Activated T-helper 1 cell treated with anti-CD3 and anti-CD28 coated beads, Interleukin-2, amount 50 U/mL, for 16 hours (primary cell): ENCODE measurements around the gene PPP2R1A.
"Not testable (repeated sequence)": the region's sequence is repeated elsewhere in the genome, so short reads cannot be mapped to it uniquely, and the experiment has no call there.

Experiments used
- DNase-seq, 2 donors: peaks; one replicate each; pipeline ENCODE4 v3.0.0-alpha.2; 2020; ENCODE audit warnings: low read depth in 1 of 2, low spot score in 1 of 2

Gene PPP2R1A

DNA sequence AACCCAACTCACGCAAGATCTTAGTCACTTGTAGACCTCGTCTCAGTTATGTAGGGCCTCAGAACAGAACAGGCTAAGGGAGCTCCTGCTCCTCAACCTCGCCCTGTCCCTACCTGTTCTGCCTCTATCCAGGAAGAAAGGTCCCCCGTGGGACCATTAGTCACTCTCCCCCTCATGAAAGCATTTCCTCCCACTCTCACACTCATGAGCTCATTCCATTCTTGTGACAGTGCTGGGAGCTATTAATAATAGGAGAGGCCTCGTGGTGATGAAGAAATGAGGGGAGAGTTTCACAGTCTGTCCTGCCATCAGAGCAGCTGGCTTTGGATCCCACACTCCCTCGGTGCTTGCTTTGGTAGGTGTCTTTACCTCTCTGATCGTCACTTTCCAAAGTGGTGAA, 10.2 kb downstream of the PPP2R1A start:
- no peak for DNase-seq

GRCh38 chr19:52200755-52201391, 11.0 kb downstream of the PPP2R1A start:
- DNase-seq = not testable (repeated sequence)

GRCh38 chr19:52206481-52206880, 16.6 kb downstream of the PPP2R1A start:
- no peak for DNase-seq

GRCh38 chr19:52211203-52211602, 21.4 kb downstream of the PPP2R1A start:
- no peak for DNase-seq

DNA sequence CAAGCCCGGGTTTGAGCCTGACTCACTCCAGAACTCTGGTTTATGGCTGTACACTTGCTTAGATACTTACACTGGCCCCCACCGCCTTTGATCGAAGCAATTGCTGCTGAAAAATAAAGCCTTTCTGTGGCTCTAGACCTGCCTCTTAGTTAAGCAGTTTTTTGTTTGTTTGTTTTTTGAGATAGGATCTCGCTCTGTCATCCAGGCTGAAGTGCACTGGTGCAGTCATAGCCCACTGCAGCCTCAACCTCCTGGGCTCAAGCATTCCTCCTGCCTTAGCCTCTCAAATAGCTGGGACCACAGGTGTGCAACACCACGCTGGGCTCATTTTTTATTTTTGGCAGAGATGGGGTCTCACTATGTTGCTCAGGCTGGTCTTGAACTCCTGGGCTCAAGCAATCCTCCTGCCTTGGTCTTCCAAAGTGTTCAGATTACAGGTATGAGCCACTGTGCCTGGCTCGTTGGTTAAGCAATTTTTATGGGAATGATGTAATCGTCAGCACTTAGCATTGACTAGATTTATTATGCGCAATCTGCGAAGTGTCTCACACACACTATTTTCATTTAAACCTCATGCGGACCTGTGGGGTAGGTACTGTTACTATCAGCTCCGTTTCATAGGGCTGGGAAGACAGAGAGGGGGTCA, 22.2 kb downstream of the PPP2R1A start:
- no peak for DNase-seq

DNA sequence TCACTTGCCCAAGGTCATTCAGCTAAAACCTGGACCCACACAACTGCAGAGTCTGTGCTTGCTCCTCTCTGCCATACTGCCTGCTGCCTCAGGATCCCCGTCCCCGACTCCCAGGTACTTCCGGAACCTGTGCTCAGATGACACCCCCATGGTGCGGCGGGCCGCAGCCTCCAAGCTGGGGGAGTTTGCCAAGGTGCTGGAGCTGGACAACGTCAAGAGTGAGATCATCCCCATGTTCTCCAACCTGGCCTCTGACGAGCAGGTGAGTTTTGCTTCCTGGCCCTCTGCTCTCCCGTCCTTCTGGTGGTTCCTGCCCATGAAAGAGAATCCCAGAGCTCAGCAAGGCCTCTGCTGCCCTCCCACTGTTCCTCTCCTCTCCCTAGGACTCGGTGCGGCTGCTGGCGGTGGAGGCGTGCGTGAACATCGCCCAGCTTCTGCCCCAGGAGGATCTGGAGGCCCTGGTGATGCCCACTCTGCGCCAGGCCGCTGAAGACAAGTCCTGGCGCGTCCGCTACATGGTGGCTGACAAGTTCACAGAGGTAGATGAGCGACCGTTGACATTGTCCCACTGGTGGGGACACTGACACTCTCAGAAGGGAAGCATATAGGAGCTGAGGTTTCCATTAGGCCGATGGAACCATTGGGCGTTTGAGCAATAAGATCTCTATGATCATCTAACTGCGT, 22.9 kb downstream of the PPP2R1A start:
- no peak for DNase-seq

DNA sequence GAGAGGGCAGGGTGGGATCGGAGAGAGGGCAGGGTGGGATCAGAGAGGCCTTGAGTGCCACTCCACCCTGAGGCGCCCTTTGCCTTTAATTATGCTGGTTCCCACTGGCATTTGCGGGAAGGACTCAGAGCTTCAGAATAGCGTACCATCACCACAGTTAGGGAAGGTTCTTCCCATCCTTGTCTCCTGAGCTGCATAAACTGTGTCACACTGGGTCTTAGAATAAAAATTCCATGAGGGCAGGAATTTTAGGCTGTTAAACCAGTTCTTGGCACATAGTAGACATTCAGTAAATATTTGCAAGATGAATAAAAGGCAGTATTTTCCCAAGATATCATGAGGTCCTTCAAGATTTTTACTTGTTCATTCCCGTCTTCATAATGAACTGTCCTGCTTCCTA, 24.4 kb downstream of the PPP2R1A start:
- no peak for DNase-seq

DNA sequence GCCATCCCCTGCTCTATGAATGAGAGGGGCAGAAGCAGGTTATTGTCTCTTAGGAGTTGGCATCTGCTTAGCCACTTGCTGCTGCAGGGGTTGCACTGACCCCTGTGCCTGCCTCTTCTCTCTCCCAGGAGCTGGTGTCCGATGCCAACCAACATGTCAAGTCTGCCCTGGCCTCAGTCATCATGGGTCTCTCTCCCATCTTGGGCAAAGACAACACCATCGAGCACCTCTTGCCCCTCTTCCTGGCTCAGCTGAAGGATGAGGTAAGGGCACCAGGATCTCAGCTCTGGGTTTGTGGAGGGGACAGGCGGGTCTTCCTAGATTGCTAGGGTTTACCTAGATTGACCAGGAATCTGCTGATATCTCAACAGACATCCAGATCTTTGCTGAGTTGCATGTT, 26.5 kb downstream of the PPP2R1A start:
- DNase-seq = no peak

DNA sequence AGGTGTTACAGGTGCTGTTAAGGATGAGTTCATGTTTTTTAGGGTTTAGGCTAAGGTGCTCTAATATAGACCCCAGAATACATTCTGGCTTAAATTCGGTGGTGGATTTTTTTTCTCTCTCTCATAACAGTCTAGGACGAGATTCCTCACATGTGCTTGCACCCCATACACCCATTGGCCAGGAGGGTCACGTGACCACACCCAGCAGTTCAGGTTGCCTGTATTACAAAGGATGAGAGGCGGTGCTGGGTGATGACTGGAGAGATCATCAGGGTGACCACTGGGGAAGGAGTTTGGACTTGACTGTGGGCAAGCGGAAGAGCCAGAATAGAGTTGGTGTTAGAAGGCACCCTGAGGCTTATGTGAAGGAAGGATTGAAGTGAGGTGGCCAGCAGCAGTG, 27.7 kb downstream of the PPP2R1A start:
- no peak for DNase-seq

DNA sequence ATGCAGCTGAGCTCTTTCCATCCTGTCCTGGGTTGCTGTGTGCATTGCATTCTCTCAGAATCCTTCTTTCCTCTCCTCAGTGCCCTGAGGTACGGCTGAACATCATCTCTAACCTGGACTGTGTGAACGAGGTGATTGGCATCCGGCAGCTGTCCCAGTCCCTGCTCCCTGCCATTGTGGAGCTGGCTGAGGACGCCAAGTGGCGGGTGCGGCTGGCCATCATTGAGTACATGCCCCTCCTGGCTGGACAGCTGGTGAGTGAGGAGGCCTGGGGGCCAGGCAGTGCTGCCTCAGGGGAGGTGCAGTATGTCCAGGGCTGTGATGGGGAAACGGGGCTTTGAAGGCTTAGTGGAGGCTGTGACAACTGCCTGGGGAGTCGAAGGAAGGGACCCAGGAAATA, 29.8 kb downstream of the PPP2R1A start:
- no peak for DNase-seq

DNA sequence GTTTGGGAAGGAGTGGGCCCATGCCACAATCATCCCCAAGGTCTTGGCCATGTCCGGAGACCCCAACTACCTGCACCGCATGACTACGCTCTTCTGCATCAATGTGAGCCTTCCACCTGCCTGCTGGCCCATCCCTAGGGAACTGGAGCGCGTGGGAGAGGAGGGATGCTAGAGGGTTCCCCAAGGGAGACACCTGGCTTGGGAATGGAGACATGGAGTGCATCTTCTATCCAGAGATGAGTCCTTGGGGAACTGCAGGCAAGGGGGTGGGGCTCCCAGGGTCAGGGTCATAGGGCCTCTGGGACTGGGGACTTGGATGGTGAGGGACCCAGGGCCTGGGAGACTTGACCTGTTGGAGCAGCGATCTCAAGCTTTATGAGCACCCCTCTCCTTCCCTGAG, 31.2 kb downstream of the PPP2R1A start:
- DNase-seq = no peak

- no peak for DNase-seq
Measured at GRCh38 chr19:52221831-52222375, 32.1 kb downstream of the PPP2R1A start.

- no peak for DNase-seq
Measured at GRCh38 chr19:52224211-52224610, 34.4 kb downstream of the PPP2R1A start.

GRCh38 chr19:52226652-52227051, 36.8 kb downstream of the PPP2R1A start:
- DNase-seq = no peak

GRCh38 chr19:52227196-52227940, 37.5 kb downstream of the PPP2R1A start:
- DNase-seq = no peak

DNA sequence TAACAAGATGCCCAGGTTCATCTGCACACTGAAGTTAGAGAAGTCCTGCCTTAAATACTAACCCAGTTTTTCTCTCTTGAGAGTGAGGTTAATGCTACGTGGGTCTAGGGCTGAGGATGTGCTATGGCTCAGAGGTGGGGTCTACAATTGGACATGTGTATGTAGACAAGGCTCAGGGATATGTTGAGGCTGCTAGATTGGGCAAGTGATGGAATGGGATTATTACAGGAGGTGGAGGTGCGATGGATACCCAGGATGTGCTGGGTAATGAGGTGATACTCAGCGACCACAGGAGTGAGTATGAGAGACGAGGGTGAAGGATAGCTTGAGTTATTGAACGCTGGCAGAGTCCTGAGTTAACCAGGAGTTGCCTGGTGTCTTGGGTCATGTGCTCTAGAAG, 38.1 kb downstream of the PPP2R1A start:
- no peak for DNase-seq

GRCh38 chr19:52229524-52229923, 39.7 kb downstream of the PPP2R1A start:
- DNase-seq = no peak

- no peak for DNase-seq
Measured at GRCh38 chr19:52230685-52231084, 40.8 kb downstream of the PPP2R1A start.

GRCh38 chr19:52231154-52231910, 41.5 kb downstream of the PPP2R1A start:
- DNase-seq = no peak

DNA sequence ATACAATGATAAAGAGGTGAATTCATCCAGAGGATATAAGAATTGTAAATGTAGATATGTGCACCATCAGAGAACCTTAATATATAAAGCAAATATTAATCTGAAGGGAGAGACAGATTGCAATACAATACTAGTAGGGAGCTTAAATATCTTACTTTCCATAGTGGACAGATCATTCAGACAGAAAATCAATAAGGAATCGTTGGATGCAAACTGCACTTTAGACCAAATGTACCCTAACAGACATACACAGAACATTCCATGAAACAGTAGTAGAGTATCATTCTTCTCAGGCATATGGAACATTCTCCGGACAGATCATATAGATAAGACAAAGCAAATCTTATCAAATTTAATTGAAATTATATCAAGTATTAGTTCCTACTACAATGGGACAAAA, 44.6 kb downstream of the PPP2R1A start:
- DNase-seq = no peak

- no peak for DNase-seq
Measured at GRCh38 chr19:52237197-52237596, 47.3 kb downstream of the PPP2R1A start.
